Gastrocnemius medialis (tissue), 4 donors: ENCODE measurements around the gene HAGHL. TPM values are rescaled to one million over a fixed set of nuclear protein-coding genes. Genes with fewer than 3 reads are reported as not detected.

ENCODE experiments used
- ATAC-seq, 2 donors: fragments of 150-250 bp; one replicate each; pipeline ENCODE4 v1.9.1; 2016
- DNase-seq, 2 donors: peaks; one replicate each; pipeline ENCODE4 v3.0.0-alpha.2; 2019
- H3K27ac ChIP-seq, 4 donors: fragments of 200-600 bp; sonication (generic); 1 replicate in 1 of 4; 2 replicates in 3 of 4; pipeline ENCODE4 v1.5.1; 2016 to 2018; ENCODE audit warnings: mild to moderate bottlenecking in 2 of 4, moderate library complexity in 1 of 4
- H3K27me3 ChIP-seq, 3 donors: fragments of 200-600 bp; sonication (generic) in 2 of 3; 1 replicate in 1 of 3; 2 replicates in 2 of 3; pipeline versions ENCODE4 v1.5.1 to v1.6.0; 2016 to 2019; ENCODE audit warnings: mild to moderate bottlenecking in 1 of 3, moderate library complexity in 1 of 3
- H3K36me3 ChIP-seq, 2 donors: fragments of 200-600 bp; sonication (generic) in 1 of 2; one replicate each; pipeline ENCODE4 v1.5.1; 2017 to 2018
- H3K4me1 ChIP-seq, 2 donors: fragments of 200-600 bp; sonication (generic) in 1 of 2; one replicate each; pipeline ENCODE4 v1.5.1; 2016 to 2017; ENCODE audit warnings: mild to moderate bottlenecking in 2 of 2
- H3K4me3 ChIP-seq, 4 donors: fragments of 200-600 bp; sonication (generic) in 3 of 4; 1 replicate in 1 of 4; 2 replicates in 3 of 4; pipeline ENCODE4 v1.5.1; 2016 to 2019; ENCODE audit warnings: mild to moderate bottlenecking in 2 of 4
- H3K9me3 ChIP-seq, 3 donors: fragments of 200-600 bp; sonication (generic) in 2 of 3; 1 replicate in 1 of 3; 2 replicates in 2 of 3; pipeline ENCODE4 v1.5.1; 2016 to 2019
- POLR2A ChIP-seq, 2 donors: fragments of 450-650 bp; IDR thresholded peaks; one replicate each; pipeline ENCODE4 v1.6.1; 2017; ENCODE audit warnings: antibody characterized with exemption in 2 of 2, mild to moderate bottlenecking in 2 of 2, moderate library complexity in 2 of 2
- in situ Hi-C, 4 donors: fragments of 200-750 bp; cut with MboI; loops; one replicate each; pipeline versions ENCODE4 v1.15.0 to v1.8.0; 2017; ENCODE audit warnings: low sequenced_read_pairs in 4 of 4
- intact Hi-C: fragments of 100-400 bp; cut with DNase I; formaldehyde crosslinking; loops from one replicate; pipeline ENCODE4 v1.15.1; 2023; ENCODE audit warnings: low total_unique reads
- total RNA-seq, 4 donors: library from RNA; depleted of rRNA; stranded (reverse); fragments of >200 nt; gene quantifications; one replicate each; pipeline versions ENCODE4 v1.1.0 to v1.2.3, GENCODE V29; 2016
- TF ChIP-seq, protein P1 (sequence below), 5 experiments: fragments of 450-650 bp in 3 of 5; fragments of 200-600 bp in 2 of 5; sonication (generic) in 2 of 5; IDR thresholded peaks in 4 of 5; conservative IDR thresholded peaks in 1 of 5; 1 replicate in 4 of 5; 2 replicates in 1 of 5; pipeline ENCODE4 v1.5.1; 2016 to 2019; ENCODE audit warnings: antibody characterized with exemption in 5 of 5, mild to moderate bottlenecking in 3 of 5, moderate library complexity in 3 of 5

HAGHL gene
- total RNA-seq, 4 donors from 2014 or later: 0.27 to 0.42 TPM; not detected in 2

DNA sequence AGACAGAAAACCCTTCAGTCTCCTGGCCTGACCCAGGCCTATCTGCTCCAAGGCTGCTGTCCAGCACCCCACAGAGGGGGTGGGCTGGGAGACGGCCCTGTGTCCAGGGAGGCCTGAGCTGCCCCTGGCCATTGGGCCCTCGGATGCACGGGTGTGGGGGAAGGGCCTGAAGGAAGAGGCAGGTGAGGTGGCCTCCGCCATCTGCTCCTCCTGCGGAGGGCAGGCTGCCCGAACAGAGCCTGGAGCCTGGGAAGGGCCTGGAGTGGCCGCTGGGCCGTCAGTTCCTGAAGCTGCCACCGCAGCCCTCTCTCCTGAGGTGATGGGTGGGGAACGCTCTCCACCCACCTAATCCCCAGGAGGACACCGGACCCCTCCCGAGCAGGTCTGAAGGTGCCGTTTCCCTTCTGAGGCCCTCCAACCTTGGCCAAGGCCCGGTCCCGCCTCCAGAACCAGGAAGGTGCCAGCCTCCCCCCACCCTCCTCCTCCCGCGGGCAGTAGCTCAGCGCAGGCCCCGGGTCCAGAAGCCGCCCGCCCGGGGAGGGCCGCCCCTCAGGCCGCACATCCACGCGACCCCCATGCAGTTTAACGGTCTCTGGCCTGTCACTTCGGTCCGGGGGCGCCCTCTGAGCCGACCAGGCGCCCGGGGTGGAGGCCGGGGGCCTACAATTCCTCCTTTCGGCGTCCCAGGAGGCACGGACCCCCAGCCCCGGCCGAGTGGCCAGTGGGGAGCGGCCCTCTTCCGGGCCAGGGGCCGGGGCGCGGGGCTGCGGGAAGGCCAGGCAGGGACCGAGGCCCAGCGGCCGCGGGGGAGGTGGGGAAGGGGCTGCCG lies 22.1 kb upstream of the HAGHL start:
- H3K4me1 ChIP-seq: peaks cover 0 to 4% of the 10 kb centered on the region in 2 donors
- H3K4me3 ChIP-seq: no peak overlapping the region
- TF ChIP-seq POLR2A (IDR thresholded peaks at IDR 0.05): no peak
- TF ChIP-seq, protein P1, sequence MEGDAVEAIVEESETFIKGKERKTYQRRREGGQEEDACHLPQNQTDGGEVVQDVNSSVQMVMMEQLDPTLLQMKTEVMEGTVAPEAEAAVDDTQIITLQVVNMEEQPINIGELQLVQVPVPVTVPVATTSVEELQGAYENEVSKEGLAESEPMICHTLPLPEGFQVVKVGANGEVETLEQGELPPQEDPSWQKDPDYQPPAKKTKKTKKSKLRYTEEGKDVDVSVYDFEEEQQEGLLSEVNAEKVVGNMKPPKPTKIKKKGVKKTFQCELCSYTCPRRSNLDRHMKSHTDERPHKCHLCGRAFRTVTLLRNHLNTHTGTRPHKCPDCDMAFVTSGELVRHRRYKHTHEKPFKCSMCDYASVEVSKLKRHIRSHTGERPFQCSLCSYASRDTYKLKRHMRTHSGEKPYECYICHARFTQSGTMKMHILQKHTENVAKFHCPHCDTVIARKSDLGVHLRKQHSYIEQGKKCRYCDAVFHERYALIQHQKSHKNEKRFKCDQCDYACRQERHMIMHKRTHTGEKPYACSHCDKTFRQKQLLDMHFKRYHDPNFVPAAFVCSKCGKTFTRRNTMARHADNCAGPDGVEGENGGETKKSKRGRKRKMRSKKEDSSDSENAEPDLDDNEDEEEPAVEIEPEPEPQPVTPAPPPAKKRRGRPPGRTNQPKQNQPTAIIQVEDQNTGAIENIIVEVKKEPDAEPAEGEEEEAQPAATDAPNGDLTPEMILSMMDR (IDR thresholded peaks at IDR 0.05 in 4 of 5, conservative IDR thresholded peaks at IDR 0.05 in 1 of 5): no peak
- peaks cover 78 to 90% (median 88%) of the 10 kb centered on the region in 3 donors for H3K27me3 ChIP-seq
- no peaks in the 10 kb centered on the region for H3K9me3 ChIP-seq
- H3K27ac ChIP-seq: no peak overlapping the region
- DNase-seq (no peak), ATAC-seq (no peak)
- intact Hi-C loops (no loop called here), in situ Hi-C loops (no loop called here)
- H3K36me3 ChIP-seq: no peaks in the 10 kb centered on the region

DNA sequence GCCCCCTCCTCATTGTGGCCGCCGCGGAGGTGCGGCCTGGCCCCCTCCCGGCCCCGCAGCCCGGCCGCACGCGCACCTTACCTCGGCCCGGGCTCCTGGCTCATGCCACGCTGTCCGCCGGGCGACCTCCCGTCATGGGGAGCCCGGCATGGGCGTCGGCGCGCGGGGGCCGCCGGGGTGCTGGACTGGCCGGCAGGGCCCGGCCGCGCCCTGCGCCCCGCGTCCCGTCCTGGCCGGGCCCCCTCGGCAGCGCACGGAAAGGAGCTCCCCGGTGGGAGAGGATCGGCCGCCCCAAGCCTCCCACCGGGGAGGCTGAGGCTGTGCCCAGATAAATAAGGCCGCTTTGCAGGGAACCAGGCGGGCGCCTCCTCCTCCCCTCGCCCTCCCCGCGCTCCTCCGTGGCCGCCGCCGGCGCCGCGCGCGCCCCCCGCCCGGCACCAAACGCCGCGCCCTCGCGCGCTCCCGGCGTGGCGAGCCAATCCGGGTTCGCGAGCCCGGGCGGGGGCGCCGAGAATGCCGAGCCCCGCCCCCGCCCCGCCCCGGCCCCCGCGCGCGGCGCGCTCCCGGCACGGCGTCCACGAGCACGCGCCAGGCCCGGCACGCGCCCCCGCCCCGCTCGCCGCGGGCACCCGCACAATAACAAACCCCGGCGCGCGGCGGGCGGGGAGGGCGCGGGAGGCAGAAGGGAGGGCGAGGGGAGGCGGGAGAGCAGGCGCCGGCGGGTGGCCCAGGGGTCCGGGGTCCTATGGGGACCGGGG lies 21.3 kb upstream of the HAGHL start, which contains the start of gene FBXL16:
FBXL16 (minus strand) TSS at position 371 of the 758 bp plus-strand sequence. CDS start 8,396 bp downstream, outside the sequence.
- Histone ChIP-seq H3K27me3 (peaks cover 78 to 89% (median 89%) of the 10 kb centered on the region in 3 donors), H3K27ac (no peak within 1 kb of the TSS), H3K9me3 (no peaks in the 10 kb centered on the region), H3K36me3 (no peaks in the 10 kb centered on the region), H3K4me1 (peaks cover 0 to 4% of the 10 kb centered on the region in 2 donors), H3K4me3 (no peak within 1 kb of the TSS)
- in situ Hi-C loops: no loop called here
- ATAC-seq: no peak
- TF ChIP-seq, protein P1 (IDR thresholded peaks at IDR 0.05 in 4 of 5, conservative IDR thresholded peaks at IDR 0.05 in 1 of 5): no peak
- no peak for TF ChIP-seq POLR2A (IDR thresholded peaks at IDR 0.05)
- no peak for DNase-seq
- intact Hi-C loops: no loop called here

DNA sequence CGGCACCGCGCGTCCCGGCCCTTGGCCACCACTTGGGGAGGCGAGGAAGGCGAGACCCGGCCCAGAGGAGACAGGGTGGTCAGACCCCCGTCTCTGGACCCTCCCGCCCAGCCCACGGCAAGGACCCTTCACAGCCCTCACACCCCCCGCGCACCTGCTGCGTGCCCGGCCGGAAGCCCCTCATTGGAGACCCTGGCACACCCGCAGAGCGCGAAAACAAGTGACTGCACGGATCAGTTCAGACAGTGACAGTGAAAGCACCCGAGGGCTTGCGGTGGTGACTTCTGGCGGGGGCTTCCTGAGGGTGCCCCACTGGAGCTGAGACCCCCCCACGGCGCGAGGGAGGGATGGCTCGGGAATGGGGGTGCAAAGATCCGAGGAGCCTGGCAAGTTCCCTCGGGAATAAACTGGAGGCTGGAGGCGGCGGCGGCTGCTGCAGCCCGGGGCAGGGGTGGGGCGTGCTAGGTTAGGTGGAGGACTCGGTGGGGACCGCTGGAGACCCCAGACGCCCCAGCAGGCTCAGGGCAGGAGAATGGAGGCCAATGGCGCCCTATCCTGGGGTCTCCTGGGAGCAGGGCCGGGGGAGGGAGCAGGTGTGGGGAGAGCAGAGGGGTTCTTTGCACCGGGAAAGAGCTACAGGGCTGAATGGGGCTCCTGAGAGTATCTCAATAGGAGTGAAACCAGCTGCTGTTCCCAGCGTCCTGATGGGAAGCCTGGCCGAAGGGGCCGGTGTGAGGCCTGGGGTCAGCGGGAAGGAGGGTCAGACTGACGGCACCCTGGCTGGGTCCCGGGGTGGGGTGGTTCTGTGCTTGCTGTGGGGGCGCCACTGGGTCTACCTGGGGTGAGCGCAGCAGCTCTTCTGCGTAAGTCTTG lies 20.5 kb upstream of the HAGHL start:
- H3K36me3 ChIP-seq: no peaks in the 10 kb centered on the region

GRCh38 chr16:707062-707538 lies 19.8 kb upstream of the HAGHL start:
- H3K27me3 ChIP-seq: peaks cover 78 to 84% (median 82%) of the 10 kb centered on the region in 3 donors
- H3K27ac ChIP-seq: no peak overlapping the region
- no peak for ATAC-seq
- H3K36me3 ChIP-seq: no peaks in the 10 kb centered on the region
- intact Hi-C loops: no loop called here
- in situ Hi-C loops: no loop called here
- H3K9me3 ChIP-seq: no peaks in the 10 kb centered on the region
- no peak for TF ChIP-seq POLR2A (IDR thresholded peaks at IDR 0.05)
- TF ChIP-seq, protein P1 (IDR thresholded peaks at IDR 0.05 in 4 of 5, conservative IDR thresholded peaks at IDR 0.05 in 1 of 5): no peak
- no peak overlapping the region for H3K4me3 ChIP-seq
- DNase-seq: no peak
- peaks cover 0 to 4% of the 10 kb centered on the region in 2 donors for H3K4me1 ChIP-seq

More for the DNA sequence above, 20.5 kb upstream of the HAGHL start:
- intact Hi-C loops (no loop called here), in situ Hi-C loops (no loop called here)
- no peak for TF ChIP-seq POLR2A (IDR thresholded peaks at IDR 0.05)
- TF ChIP-seq, protein P1 (IDR thresholded peaks at IDR 0.05 in 4 of 5, conservative IDR thresholded peaks at IDR 0.05 in 1 of 5): no peak
- ATAC-seq (no peak), DNase-seq (no peak)
- no peak overlapping the region for H3K27ac ChIP-seq
- H3K4me1 ChIP-seq: peaks cover 0 to 4% of the 10 kb centered on the region in 2 donors
- H3K27me3 ChIP-seq: peaks cover 80 to 89% (median 89%) of the 10 kb centered on the region in 3 donors
- no peaks in the 10 kb centered on the region for H3K9me3 ChIP-seq
- H3K4me3 ChIP-seq: no peak overlapping the region
